Nephron progenitor cell (in vitro differentiated cells): Measurements from ENCODE around the gene ANKDD1B.

Source experiments
- DNase-seq: peaks from one replicate; pipeline ENCODE4 v3.0.0; 2021
- H3K27ac Mint-ChIP-seq: 2 replicates; pipeline ENCODE4 v1.8.0; 2021; ENCODE audit warnings: mild to moderate bottlenecking, moderate library complexity, mixed read lengths
- H3K27me3 Mint-ChIP-seq: 2 replicates; pipeline ENCODE4 v1.8.0; 2021; ENCODE audit warnings: mild to moderate bottlenecking, low read depth, mixed read lengths; ENCODE audit not compliant: poor library complexity
- H3K36me3 Mint-ChIP-seq: 2 replicates; pipeline ENCODE4 v1.8.0; 2021; ENCODE audit warnings: low read depth, mixed read lengths
- H3K4me1 Mint-ChIP-seq: 2 replicates; pipeline ENCODE4 v1.8.0; 2021; ENCODE audit warnings: mixed read lengths
- H3K4me3 Mint-ChIP-seq: 2 replicates; pipeline ENCODE4 v1.8.0; 2021; ENCODE audit warnings: mild to moderate bottlenecking, moderate library complexity, mixed read lengths
- H3K9me3 Mint-ChIP-seq: 2 replicates; pipeline ENCODE4 v1.8.0; 2021; ENCODE audit warnings: mild to moderate bottlenecking, moderate library complexity, mixed read lengths
- TF ChIP-seq, protein P1 (sequence below): fragments of 200-600 bp; sonication (generic); IDR thresholded peaks from 2 replicates; pipeline ENCODE4 v1.5.0; 2021; ENCODE audit warnings: antibody characterized with exemption

Gene ANKDD1B

DNA sequence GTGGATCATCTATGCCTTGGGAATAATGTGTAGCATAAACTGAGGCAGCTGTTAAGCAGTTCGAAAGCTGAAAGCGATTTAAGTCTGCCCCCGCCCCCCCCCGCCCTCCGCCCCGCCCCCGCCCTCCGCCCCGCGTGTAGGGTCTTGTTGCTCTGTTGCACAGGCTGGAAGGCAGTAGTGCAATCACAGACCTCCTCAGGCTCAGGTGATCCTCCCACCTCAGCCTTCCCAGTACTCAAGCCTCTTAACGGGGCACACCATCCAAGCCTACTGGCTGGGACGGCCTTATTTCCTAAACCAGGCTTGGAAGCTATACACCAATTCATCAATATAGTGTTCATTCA is 945 bp downstream of the ANKDD1B start:
- H3K9me3 Mint-ChIP-seq = no peaks in the 10 kb centered on the region
- H3K4me3 Mint-ChIP-seq = peak overlapping the region; percentile 84
- no peak for DNase-seq
- TF ChIP-seq, protein P1, sequence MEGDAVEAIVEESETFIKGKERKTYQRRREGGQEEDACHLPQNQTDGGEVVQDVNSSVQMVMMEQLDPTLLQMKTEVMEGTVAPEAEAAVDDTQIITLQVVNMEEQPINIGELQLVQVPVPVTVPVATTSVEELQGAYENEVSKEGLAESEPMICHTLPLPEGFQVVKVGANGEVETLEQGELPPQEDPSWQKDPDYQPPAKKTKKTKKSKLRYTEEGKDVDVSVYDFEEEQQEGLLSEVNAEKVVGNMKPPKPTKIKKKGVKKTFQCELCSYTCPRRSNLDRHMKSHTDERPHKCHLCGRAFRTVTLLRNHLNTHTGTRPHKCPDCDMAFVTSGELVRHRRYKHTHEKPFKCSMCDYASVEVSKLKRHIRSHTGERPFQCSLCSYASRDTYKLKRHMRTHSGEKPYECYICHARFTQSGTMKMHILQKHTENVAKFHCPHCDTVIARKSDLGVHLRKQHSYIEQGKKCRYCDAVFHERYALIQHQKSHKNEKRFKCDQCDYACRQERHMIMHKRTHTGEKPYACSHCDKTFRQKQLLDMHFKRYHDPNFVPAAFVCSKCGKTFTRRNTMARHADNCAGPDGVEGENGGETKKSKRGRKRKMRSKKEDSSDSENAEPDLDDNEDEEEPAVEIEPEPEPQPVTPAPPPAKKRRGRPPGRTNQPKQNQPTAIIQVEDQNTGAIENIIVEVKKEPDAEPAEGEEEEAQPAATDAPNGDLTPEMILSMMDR = no peak
- H3K27ac Mint-ChIP-seq = no peak overlapping the region
- H3K27me3 Mint-ChIP-seq = no peaks in the 10 kb centered on the region
- H3K36me3 Mint-ChIP-seq = no peaks in the 10 kb centered on the region
- peaks cover 28% of the 10 kb centered on the region for H3K4me1 Mint-ChIP-seq

DNA sequence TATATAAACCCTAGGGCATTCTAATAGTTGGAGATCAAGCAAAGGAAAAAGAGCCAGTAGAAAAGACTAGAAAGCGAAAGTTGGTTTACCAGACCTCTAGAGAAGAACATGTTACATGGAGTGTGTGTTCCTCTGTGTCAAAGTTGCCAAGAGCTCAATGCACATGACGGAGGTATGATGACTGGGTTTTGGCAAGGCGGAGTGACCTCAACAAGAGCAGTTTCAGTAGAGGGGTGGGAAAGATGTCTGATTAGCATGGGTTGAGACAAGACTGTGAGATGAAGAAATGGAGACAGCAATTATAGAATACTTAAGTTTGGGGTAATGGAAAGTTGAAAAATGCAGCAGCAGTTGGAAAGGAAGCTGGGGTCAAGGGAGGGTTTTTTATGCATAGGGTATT is 1.6 kb downstream of the ANKDD1B start:
- H3K27ac Mint-ChIP-seq = no peak overlapping the region
- DNase-seq = no peak
- TF ChIP-seq, protein P1 = no peak
- H3K36me3 Mint-ChIP-seq = no peaks in the 10 kb centered on the region
- no peaks in the 10 kb centered on the region for H3K9me3 Mint-ChIP-seq
- peaks cover 35% of the 10 kb centered on the region for H3K4me1 Mint-ChIP-seq
- no peak overlapping the region for H3K4me3 Mint-ChIP-seq
- no peaks in the 10 kb centered on the region for H3K27me3 Mint-ChIP-seq

DNA sequence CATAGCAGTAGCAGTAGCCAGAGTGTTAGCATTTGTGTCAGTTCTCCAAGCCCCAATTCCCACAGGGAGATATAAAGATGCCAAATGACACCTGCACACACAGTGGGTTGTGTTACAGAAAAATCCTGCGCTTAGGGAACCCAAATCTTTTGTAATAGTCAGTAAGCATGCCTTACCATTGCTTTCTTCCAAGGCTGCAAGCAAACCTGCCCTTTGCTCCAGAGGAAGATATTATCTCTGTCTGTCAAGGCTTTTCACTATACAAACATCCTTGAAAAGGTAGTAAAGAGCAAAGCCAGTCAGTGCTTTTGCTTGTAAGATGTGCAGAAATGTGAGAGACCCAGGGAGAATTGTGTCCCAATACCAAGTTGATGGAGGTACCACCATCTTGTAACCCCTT is 2.9 kb downstream of the ANKDD1B start:
- H3K27me3 Mint-ChIP-seq = no peaks in the 10 kb centered on the region
- no peaks in the 10 kb centered on the region for H3K9me3 Mint-ChIP-seq
- H3K36me3 Mint-ChIP-seq = no peaks in the 10 kb centered on the region
- no peak overlapping the region for H3K4me3 Mint-ChIP-seq
- TF ChIP-seq, protein P1 = no peak
- no peak overlapping the region for H3K27ac Mint-ChIP-seq
- no peak for DNase-seq
- peaks cover 37% of the 10 kb centered on the region for H3K4me1 Mint-ChIP-seq

DNA sequence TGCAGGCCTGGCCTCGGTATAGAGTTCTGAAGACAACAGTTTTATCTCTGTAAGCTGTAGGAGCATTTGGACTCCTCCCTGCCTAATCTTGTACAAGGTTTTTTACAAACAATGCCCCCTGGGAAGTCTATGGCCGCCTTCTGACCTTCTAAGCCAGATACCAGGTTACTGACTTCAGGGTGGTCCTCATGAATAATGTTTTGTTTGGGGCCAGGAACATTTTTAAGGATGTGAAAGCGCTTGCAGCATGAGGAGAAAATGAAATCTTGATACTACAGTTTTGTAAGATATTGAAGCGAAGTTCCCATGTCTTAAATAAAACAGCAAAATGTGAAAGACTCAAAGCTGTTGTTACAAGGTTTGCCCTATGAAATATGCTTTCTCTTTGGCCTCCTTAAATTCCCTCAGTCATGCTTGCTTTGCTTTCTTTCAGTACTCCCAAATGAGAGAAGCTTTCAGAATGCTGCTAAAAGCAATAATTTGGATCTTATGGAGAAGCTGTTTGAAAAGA is 5.2 kb downstream of the ANKDD1B start:
- no peak overlapping the region for H3K4me3 Mint-ChIP-seq
- peaks cover 6% of the 10 kb centered on the region for H3K27me3 Mint-ChIP-seq
- DNase-seq = no peak
- TF ChIP-seq, protein P1 = no peak
- peak overlapping the region; percentile 31 for H3K27ac Mint-ChIP-seq
- no peaks in the 10 kb centered on the region for H3K36me3 Mint-ChIP-seq
- no peaks in the 10 kb centered on the region for H3K9me3 Mint-ChIP-seq
- H3K4me1 Mint-ChIP-seq = peaks cover 26% of the 10 kb centered on the region

DNA sequence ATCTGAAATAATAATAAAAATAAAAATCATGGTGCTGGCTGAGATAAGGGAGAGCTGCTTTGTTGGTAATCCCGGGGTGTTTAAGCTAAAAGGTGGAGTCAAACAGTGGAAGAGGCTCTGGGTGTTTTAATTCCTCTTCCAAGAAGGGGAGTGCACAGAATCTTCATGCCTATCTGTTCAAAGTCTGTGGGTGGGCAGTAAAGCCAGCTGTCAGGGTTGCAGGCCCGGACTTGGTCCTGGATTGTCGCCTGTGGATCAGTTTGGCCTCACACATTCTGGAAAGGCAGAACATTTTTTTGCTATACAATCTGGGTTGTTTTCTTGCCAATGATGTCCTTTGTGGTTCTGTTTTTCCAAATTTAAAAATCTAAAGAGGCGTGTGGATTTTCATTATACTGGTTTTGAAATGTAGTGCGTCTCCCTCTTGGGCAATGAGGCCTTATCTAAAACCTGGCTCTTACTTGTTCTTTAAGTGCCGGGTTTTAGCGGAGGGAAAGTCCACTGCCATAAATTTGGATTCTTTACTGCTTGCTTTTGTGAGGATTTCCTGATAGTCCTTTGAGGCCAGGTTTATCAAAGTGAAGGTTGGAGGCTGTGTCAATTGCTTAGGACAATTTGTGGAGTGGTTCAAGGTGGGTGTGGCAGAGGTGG is 5.8 kb downstream of the ANKDD1B start:
- TF ChIP-seq, protein P1 = no peak
- H3K9me3 Mint-ChIP-seq = no peaks in the 10 kb centered on the region
- DNase-seq = peak; percentile 5
- no peak overlapping the region for H3K4me3 Mint-ChIP-seq
- H3K27me3 Mint-ChIP-seq = peaks cover 6% of the 10 kb centered on the region
- H3K4me1 Mint-ChIP-seq = peaks cover 26% of the 10 kb centered on the region
- H3K36me3 Mint-ChIP-seq = no peaks in the 10 kb centered on the region
- H3K27ac Mint-ChIP-seq = peak overlapping the region; percentile 31

DNA sequence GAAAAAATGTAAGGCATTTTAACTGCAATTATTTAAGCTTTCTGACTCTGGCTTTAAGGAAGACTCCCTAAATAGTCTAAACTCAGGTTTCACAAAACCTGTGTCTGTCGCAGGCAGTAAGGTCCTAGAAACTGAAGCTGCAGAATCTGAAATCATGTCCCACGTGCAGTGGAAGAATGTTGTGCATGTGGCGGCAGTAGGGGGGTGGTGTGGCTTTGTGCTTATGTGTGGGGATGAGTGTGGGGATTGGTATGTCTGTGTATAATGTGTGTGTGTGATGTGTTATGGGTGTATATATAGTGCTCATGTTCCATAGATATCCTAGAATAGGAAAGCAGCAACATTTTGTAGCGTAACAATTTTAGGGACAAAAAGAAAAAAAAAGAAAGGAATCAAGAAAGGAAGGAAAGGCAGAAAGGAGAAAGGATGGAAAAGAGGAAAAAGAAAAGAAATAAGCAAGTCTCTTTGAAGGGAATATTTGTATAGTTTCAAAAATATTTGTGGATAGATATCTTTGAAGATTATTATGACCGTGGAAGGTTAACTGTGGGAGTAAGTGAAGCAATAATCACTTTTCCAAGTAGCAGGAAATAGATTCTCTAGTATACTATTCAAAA is 6.6 kb downstream of the ANKDD1B start:
- Mint-ChIP-seq H3K27me3 (peaks cover 6% of the 10 kb centered on the region), H3K9me3 (no peaks in the 10 kb centered on the region), H3K4me3 (no peak overlapping the region), H3K27ac (peak overlapping the region; percentile 29), H3K36me3 (no peaks in the 10 kb centered on the region), H3K4me1 (peaks cover 26% of the 10 kb centered on the region)
- DNase-seq = no peak
- TF ChIP-seq, protein P1 = no peak
